Measurements from ENCODE around the gene RPLP1.

The RPLP1 gene

GRCh38 chr15:69452692-69453521, at the start of gene RPLP1:
Gene RPLP1 (plus strand): TSS chr15:69452818. CDS start chr15:69452949, 131 bp downstream.
- DNase-seq, result peak; percentile 97

- DNase-seq, result no peak
Measured at GRCh38 chr15:69403594-69403993, 49.0 kb upstream of the RPLP1 start.

- no peak for DNase-seq
Measured at GRCh38 chr15:69405110-69405509, 47.5 kb upstream of the RPLP1 start.

- no peak for DNase-seq
Measured at GRCh38 chr15:69407719-69408400, 44.8 kb upstream of the RPLP1 start.

- DNase-seq, result no peak
Measured at GRCh38 chr15:69408841-69409240, 43.8 kb upstream of the RPLP1 start.

- peak; percentile 63 for DNase-seq
Measured at GRCh38 chr15:69410248-69410874, 42.3 kb upstream of the RPLP1 start.

GRCh38 chr15:69412274-69412673, 40.3 kb upstream of the RPLP1 start:
- DNase-seq, result no peak

- no peak for DNase-seq
Measured at GRCh38 chr15:69412701-69413100, 39.9 kb upstream of the RPLP1 start.

- DNase-seq, result peak; percentile 97
Measured at GRCh38 chr15:69413822-69414700, 38.6 kb upstream of the RPLP1 start, which contains the start of gene KIF23. Gene KIF23 (plus strand): TSS chr15:69414349. CDS start chr15:69414466, 117 bp downstream.

GRCh38 chr15:69414701-69415167, 37.9 kb upstream of the RPLP1 start:
- peak; percentile 35 for DNase-seq

- DNase-seq, result no peak
Measured at GRCh38 chr15:69415381-69415780, 37.2 kb upstream of the RPLP1 start.

GRCh38 chr15:69417581-69417980, 35.0 kb upstream of the RPLP1 start:
- DNase-seq, result no peak

- DNase-seq, result no peak
Measured at GRCh38 chr15:69421498-69421897, 31.1 kb upstream of the RPLP1 start.

GRCh38 chr15:69422336-69422895, 30.2 kb upstream of the RPLP1 start:
- DNase-seq, result no peak

GRCh38 chr15:69424001-69424400, 28.6 kb upstream of the RPLP1 start:
- no peak for DNase-seq

GRCh38 chr15:69424748-69425413, 27.7 kb upstream of the RPLP1 start:
- no peak for DNase-seq

- DNase-seq, result no peak
Measured at GRCh38 chr15:69433831-69434230, 18.8 kb upstream of the RPLP1 start.

- DNase-seq, result no peak
Measured at GRCh38 chr15:69434238-69434637, 18.4 kb upstream of the RPLP1 start.

GRCh38 chr15:69434679-69435078, 17.9 kb upstream of the RPLP1 start:
- no peak for DNase-seq

- no peak for DNase-seq
Measured at GRCh38 chr15:69435985-69436384, 16.6 kb upstream of the RPLP1 start.

GRCh38 chr15:69436951-69437350, 15.7 kb upstream of the RPLP1 start:
- DNase-seq, result no peak

- DNase-seq, result no peak
Measured at GRCh38 chr15:69439623-69440022, 13.0 kb upstream of the RPLP1 start.

Data from activated CD4-positive, alpha-beta T cell treated with anti-CD3 and anti-CD28 coated beads, Interleukin-10, Interleukin-2, amounts not matched to agents 100 ng/mL and 50 ng/mL, durations not matched to agents 16 hours and 8 hours (primary cell).